ENCODE data around the gene VRK3.

- TF ChIP-seq CTCF (conservative IDR thresholded peaks at IDR 0.05; ENCODE audit: low read length), result no peak
- TF ChIP-seq EZH2phosphoT487 (IDR thresholded peaks at IDR 0.05; ENCODE audit: borderline replicate concordance), result no peak
Observed at GRCh38 chr19:50030225-50030624, 5.1 kb upstream of the VRK3 start.
